ENCODE results near the gene ZNF710.

The ZNF710 gene

DNA sequence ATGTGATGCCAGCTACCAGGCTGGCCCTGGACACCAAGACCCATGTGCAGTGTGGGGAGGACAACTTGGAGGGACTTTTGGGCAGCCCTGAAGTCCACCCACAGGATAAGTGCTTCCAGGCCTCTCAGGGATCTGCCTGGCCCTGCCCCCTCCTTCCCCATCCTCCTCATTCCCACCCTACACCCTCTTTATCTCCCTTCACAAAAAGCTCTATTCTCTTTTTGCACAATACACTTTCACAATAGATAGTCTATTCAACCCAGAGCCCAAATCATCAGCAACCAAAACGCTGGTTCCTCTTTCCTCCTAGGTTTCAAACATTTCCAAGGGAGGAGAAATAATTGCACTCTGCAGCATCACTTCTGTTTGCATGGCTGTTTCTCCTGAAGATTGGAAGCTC, 7.8 kb upstream of the ZNF710 start:
- no peak for DNase-seq

DNA sequence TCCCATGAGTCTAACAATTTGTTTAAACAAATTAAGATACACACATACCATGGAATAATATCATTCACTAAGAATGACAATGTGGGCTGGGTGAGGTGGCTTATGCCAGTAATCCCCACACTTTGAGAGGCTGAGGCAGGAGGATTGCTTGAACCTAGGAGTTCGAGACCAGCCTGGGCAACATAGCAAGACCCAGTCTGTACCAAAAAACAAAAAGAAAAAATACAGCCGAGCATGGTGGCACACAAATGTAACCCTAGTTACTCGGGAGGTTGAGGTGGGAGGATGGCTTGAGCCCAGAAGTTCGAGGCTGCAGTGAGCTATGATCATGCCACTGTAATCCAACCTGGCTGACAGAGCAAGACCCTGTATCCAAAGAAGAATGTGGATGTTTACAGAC, 4.0 kb upstream of the ZNF710 start:
- DNase-seq, result no peak

DNA sequence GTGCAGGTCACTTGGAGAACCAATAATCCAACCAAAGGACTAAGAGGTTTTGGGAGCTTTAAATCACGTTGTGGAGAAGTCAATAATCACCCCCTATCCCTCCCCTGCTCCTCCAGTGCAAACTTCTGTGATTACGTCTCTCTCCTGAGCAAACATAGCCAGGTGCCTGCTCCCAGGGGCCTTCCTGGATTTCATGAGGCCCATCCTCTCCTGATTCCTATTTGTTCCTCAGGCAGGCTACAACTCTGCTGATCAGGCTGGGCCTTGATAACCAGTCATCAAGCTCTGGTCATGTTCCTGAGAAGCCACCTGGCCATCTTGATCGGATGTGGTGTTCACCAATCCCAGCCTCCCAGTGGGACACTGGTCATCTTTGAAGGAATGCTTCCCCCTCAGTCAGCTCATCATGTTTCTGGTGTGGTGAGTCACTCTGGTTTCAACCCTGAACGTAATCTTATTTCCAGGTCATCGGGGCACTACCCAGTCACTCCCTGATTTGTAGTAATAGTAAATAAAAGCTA, 2.9 kb upstream of the ZNF710 start:
- DNase-seq, result no peak

DNA sequence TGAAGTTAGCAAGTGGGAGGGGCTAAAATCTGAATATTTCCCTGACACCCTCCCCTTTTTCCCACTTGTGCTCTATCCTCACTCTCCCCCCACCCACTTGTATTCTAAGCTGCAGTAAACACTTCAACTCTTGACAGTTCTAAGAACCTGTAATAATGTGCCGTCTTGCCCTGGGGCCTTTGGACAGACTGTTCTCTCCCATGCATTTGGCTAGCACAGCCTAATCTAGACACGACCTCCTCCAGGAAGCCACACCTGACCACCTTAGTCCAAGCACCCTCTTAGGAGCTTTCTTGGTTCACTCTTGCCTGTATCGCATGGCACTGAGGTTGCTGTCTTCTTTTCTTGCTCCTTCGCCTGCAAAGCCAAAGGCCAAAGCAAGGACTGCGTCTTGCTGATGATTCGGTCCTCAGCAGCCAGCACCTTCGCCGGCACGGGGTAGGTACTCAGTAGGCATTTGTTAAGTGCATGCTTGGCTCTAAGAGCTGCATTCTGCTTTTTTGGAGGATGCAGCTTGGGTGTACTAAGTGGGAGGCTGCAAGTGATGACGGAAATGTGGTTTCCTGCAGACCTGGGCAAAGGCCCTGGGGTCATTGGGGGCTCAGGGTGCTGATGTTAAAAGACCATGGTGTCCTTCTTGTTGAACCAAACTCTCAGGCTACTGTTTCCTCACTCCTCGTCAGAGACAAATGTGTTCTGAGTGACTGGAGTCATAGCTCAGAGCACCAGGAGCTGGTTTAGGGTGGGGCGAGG, 2.0 kb upstream of the ZNF710 start:
- DNase-seq, result no peak

DNA sequence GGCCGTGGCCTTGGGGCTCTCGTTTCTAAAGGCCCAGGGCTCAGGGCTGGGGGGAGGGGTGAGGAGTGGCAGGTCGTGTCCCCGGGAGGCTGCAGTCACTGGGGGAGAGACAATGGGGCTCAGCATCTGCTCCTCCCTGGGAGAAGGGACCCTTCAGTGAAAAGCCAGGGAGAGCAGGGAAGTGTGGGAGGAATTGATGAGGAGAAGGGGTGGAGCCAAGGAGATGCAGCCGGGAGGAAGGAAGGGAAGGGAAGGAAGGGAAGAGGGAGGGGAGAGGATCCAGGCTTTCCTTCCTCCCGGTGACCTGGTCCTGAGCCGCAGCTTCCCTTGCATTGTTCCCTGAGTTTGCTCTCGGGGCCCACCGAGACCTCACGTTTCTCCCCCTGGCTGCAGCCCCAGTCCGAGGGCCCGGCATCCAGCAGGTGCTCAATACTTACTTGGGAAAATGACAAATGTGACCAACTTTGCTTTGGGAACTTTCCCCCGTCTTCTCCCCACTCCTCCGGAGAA, 1.4 kb upstream of the ZNF710 start:
- DNase-seq, result no peak

DNA sequence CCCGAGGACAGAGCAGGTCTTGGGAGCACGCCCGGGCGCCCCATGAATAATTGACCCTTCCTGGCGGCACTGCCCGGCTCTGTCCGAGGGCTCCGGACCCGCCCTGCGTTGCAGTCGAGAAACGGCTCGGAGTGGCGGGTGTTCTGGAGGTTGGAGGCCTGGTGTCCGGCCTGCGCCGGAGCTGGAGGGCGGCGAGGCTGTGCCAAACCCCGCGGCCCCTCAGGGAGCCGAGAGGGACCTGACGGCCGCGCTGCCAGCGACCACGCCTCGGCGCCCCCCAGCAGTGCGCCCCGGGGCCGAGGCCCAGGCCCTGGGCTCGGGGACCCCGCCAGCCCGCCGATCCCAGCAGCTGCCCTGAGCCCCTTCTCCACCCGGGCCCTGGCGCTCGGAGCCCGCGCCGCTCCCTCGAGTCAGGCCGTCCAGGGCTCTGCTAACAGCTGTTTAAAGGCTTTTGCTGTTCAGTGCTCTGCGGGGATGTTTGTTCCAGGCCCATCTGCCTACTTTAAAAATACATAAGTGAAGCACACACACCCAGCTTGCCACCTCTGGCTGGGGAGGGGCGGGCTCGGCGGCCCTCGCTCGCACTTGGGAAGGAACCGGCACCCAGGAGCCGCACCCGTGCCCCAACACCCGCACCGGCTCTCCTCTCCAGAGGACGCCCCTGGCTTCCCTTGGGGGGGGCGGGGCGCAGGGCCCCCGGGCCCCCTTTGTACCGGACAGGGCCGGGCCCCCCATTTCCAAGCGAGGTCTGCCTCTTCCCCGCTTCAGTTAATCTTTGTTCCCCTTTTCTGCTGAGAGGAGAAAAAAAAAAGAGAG, 730 bp upstream of the ZNF710 start:
- peak; percentile 16 for DNase-seq

DNA sequence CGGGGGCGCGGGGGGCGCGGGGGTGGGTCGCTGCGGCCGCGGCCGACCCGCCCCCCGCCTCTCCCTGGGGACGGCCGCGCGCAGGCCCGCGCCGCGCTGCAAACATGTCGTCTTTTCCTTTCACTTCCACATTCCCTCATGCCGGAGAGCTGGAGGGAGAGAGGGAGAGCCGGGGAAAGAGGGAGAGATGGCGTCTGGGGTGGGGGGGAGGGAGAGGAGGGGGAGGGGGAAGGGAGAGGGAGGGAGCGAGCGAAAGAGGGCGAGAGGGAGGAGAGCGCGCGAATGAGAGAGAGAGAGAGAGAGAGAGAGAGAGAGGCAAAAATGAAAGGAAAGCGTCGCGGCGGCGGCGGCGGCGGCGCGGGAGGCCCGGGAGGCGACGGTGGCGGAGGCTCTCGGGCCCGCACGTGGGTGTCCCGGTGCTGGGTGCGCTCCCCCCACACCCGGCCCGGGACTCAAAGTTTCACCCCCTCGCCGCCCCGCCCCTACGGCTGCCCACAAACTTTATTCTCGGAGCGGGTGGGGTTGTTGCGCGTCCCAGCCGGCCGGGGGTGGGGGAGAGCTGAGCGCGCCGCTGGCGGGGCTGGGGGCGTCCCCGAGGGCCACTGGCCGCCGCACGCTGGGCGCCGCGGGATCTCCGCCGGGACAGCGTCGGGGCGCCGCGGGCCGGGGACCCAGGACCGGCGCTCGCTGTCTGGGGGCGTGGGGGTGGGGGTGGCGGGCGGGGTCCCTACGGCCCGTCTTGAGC, 731 bp downstream of the ZNF710 start:
- peak; percentile 70 for DNase-seq

DNA sequence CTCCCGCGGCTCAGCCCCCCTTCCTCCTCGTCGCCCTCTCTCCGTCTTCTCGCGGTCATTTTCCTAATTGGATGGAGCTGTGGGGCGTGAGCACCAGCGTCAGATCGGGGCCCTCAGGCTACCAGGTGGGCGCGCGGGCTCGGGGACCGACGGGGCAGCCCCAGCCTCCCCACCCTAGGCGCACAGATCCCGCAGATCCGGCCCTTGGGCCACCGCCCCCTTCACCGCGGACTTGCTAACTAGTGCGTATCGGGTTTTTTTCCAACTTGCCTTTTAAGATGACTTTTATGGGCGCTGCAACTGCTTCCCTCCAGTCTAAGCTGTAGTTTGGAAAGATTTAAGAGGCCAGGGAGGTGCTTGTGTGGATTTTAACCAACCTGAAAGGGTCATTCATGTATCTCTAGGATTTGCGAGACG, 1.3 kb downstream of the ZNF710 start:
- DNase-seq, result peak; percentile 38

DNA sequence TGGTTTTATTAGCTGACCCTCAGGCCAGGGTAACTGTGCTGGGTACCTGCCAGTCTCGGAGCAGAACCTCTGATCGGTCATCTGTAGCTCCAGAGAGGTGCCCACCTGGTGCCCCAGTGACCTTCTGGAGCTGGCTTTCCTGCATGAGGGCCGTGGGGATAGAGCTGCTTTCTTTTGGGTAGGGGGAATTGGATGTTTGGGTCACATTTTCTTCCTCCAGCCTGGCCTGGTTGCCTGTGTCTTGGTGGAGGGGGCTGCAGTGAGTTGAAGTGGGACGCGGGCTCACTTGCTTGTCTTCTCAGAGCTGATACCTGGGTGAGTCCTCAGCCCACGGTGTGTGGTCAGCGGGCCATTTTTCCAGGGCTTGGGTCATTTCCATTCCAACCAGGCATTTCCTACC, 2.6 kb downstream of the ZNF710 start:
- no peak for DNase-seq

DNA sequence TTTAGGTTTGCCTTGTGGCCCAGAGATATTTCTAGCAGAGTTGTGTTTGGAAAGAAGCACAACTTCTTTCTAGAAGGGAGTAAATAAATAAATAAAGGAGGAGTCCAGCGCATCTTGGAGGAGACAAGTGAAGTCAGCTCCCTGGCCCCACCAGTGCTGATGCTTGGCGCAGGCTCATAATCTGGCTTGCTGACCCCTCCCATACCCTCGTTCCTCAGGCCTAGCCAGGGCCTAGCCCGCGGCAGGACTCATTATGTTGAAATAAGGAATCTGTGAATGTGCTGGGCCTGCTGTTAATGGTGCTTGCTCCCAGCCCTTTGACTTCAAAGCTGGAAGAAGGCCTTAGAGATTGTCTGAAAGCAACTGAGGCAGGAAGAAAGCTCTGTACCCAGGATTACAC, 3.1 kb downstream of the ZNF710 start:
- DNase-seq, result no peak

DNA sequence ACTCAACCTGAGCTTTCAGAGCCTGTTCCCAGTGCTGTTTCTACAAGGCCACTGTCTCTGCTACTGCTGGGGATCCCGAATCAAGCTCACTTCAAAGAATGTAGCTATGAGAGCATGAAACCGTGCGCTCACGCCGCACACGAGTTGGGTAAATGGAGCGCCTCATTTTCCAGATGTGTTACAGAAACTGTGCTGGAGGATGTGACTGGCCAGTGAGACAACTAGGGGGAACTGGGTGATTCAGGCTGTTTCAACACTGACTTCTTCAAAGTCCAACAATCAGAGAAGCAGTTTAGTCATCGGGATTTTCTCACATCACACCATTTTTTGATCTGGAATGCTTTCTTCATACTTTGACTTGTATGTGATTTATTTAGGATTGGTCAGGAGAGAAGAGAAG, 3.5 kb downstream of the ZNF710 start:
- DNase-seq, result peak; percentile 27

DNA sequence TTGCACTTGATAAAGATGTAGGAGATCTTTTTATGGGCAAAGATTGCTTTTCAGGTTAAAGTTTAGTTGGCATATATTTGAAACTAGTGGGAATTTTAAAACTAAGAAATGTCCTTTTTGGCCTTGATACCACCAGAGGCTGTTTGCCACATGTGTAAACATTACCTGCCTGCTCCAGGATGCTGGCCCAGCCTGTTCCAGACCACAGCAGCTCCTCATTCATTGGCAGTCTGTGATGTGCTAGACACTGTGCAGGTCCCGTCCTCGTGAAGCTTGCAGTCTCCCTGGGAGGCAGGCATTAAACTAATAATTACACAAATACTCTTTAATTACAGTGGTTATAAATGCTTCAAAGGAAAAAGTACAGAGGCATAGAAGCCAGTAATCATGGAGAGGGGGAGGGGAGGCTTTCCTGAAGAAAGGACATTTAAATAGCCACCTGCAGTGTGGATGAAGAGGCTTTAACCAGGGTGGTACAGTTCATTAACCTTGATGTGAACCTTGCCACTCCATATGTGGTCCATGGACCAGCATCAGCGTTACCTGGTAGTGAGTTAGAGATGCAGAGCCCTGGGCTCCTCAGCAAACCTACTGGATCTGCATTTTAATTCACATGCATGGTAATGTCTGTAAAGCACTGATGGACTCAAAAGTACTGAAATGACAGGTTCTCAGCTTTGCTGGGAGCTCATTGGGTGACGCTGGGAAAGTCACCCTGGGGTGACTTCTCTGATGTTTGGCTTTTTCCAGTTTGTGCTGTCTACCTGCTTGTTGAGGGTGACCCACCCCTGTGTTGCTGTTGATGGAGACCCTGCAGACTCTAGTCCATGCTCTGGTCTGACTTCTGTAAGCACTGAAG, 5.3 kb downstream of the ZNF710 start:
- no peak for DNase-seq

DNA sequence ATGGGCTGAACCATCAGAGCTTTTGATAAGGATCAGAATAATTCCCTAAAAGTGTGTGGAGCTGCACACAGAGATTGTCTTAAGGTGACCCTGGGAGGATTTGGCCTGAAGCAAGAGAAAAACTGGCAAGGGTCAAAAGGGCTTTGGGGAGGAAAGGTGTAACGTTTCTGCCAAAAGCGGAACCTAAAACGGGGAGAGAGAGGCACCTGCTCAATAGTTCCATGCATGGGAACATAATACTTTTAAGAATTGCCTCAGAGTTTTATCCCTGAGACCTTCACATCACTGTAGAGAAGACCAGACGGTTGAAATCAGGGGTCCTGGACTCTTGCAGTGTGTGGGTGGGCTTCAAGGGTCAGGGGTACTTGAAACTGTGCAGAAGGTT, 5.9 kb downstream of the ZNF710 start:
- DNase-seq, result no peak

DNA sequence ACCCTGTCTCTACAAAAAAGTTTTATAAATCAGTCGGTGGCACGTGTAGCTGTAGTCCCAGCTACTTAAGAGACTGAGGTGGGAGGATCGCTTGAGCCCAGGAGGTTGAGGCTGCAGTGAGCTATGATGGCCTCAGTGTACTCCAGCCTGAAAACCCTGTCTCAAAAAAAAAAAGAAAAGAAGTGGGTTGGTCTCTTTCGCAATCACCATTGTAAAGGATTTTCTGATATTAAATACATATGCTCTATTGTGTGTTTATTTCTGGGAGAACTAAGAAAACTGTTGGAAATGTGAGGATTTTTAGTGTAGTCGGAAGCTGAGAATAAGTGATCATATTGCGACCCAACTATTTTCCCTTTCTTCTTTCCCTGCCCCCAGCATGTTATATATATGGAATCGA, 7.5 kb downstream of the ZNF710 start:
- DNase-seq, result no peak

DNA sequence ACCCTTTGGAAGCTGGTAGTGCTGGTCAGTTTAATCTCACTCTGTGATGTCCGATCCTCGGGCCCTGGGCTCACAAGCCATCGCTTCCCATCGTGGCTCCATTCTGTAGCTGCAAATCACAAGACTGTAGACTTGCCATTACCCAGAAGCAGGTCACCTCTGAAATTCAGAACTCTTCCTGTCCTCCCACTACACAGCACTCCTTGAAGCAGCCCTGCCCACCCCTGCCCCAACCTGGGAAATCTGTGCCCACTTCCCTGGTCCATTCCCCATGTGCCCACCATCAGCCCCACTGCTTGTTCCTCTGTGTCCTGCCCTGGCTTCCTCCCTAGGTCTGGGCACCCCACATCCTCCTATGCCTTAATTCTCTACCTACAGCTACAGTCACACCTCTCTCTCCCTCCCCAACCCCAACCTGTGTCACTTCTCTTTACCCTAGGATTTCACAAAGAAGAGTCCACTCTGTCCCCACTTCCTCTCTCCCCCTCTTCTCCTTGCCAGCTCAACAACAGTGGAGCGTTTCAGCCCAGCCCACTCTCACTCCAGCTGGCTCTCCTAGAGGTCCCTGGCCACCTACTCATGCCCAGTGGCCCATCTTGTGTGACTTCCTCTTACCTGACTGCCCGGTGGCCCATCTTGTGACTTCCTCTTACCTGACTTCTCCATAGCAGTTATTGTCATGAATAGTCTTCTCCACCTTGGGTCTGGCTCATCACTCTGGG, 8.3 kb downstream of the ZNF710 start:
- no peak for DNase-seq

DNA sequence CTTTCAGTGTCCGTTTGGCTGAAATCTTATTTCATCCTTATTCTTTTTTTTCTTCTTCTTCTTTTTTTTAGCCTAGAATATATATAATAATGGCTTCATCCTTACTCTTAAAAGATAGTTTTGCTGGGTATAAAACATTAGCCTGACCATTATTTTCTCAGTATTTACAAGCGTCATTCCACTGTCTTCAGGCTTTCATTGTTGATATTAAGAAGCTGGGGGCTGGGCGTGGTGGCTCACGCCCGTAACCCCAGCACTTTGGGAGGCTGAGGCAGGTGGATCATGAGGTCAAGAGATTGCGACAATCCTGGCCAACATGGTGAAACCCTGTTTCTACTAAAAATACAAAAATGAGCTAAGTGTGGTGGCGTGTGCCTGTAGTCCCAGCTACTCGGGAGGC, 10.6 kb downstream of the ZNF710 start:
- no peak for DNase-seq

DNA sequence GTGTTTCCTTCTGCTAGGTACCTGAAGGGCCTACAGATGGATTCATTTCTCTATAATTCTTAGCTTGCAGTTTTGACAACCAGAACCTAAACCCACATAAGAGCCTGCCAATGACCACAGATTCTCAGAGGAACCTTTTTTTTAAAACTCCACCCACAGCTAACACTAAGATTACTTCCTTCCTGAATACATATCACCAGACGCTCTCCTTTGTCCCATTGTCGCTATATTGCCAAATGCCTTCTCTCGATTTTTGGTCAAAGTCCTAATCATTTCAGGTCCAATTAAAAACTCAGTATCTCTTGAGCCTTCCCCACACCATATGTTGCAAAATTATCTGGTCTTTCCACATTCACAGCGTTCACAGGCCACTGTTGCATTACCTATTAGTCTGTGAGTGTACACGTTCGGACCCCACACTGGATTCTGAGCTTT, 12.4 kb downstream of the ZNF710 start:
- DNase-seq, result no peak

DNA sequence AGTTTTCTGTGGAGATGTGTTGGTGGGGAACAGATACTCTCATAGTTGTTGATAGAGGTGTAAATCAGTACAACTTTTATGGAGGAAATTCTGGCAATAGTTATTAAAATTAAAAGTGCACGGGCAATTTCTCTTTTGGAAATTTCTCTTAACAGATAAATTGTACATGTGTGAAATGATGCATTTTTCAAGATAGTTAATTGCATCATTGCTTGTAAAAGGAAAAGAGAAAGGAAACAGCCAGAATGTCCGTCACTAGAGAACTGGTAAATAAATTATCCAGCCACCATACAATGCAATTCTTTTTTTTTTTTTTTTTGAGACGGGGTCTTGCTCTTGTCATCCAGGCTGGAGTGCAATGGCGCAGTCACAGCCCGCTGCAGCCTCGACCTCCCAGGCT, 14.2 kb downstream of the ZNF710 start:
- DNase-seq, result no peak

DNA sequence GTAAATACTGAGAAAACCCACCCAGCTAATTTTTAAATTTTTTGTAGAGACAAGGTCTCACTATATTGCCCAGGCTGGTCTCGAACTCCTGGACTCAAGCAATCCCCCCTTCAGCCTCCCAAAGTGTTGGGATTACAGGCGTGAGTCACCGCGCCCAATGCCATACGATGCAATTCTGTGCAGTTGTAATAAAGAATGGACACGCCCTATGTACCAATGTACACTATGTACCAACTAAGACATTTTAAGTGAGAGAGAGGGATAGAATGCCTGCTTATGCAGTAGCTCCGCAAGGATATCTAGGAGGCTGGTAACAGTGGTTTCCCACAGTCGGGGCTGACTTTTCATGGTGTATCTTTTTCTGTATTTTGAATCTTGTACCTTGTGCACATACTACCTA, 14.6 kb downstream of the ZNF710 start:
- no peak for DNase-seq

DNA sequence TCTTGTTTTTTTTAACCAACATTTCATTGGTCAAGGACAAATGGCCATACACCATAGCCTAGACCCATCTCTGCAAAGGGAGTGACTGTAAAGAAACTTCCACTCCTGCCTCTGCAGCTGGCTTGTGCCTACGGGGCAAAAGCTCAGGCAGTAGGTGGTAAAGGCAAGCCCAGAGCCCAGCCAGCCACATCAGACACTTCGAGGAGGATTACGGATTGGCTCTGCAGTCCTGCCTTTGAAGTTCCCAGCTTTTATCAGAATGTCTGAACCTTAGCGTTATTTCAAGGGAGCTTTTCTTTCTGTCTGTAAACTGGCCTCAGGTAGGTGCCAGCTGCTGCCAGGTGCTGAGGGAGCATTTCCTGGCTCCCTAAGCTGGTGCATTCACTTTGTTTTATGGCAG, 15.6 kb downstream of the ZNF710 start:
- DNase-seq, result no peak

DNA sequence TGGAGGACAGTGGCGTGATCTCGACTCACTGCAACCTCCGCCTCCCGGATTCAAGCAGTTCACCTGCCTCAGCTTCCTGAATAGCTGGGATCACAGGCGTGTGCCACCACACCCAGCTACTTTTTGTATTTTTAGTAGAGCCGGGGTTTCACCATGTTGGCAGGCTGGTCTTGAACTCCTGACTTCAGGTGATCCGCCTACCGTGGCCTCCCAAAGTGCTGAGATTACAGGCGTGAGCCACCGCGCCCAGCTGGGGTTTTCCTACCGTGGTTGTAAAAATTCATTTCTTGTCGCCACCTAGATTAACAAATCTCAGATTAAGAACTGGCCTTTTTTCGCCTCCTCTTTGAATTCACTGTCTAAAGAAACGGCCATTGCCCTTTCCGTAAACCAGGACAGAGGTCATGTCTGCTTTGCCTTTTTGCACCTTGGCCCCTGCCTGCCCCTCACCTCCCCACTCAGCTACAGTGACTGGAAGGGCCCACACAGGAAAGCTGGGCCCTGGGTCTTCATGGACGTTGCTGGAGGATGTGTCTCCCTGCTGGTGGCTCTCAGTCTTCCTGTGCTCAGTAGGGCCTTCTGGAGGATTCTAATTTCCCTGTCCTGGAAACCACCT, 17.2 kb downstream of the ZNF710 start:
- DNase-seq, result no peak

All from activated naive CD4-positive, alpha-beta T cell treated with anti-CD3 and anti-CD28 coated beads, Interleukin-2, amount 50 U/mL, for 16 hours (primary cell).